Measurements from ENCODE around the gene CUBN.

- no peak for TF ChIP-seq ZNF460 (CRISPR knock-in tag; IDR thresholded peaks at IDR 0.05; ENCODE audit: borderline replicate concordance)
- TF ChIP-seq CTCF (CRISPR knock-in tag; IDR thresholded peaks at IDR 0.05) = no peak
- TF ChIP-seq, protein P1, sequence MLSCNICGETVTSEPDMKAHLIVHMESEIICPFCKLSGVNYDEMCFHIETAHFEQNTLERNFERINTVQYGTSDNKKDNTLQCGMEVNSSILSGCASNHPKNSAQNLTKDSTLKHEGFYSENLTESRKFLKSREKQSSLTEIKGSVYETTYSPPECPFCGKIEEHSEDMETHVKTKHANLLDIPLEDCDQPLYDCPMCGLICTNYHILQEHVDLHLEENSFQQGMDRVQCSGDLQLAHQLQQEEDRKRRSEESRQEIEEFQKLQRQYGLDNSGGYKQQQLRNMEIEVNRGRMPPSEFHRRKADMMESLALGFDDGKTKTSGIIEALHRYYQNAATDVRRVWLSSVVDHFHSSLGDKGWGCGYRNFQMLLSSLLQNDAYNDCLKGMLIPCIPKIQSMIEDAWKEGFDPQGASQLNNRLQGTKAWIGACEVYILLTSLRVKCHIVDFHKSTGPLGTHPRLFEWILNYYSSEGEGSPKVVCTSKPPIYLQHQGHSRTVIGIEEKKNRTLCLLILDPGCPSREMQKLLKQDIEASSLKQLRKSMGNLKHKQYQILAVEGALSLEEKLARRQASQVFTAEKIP (CRISPR knock-in tag; IDR thresholded peaks at IDR 0.05; ENCODE audit: borderline replicate concordance) = no peak
- no peak for TF ChIP-seq PPARG (CRISPR knock-in tag; conservative IDR thresholded peaks at IDR 0.05)
- no peak for TF ChIP-seq NCOA2 (CRISPR knock-in tag; IDR thresholded peaks at IDR 0.05)
- TF ChIP-seq RNF2 (conservative IDR thresholded peaks at IDR 0.05; ENCODE audit: low read depth) = no peak
- TF ChIP-seq SAP130 (CRISPR knock-in tag; IDR thresholded peaks at IDR 0.05; ENCODE audit: low read depth) = no peak
- no peak for TF ChIP-seq ATF3 (CRISPR knock-in tag; IDR thresholded peaks at IDR 0.05)
- no peak for TF ChIP-seq ZKSCAN1 (IDR thresholded peaks at IDR 0.05; ENCODE audit: low read length)
- TF ChIP-seq NFIB (CRISPR knock-in tag; IDR thresholded peaks at IDR 0.05; ENCODE audit: borderline replicate concordance) = no peak
- no peak for TF ChIP-seq CREM (IDR thresholded peaks at IDR 0.05)
- TF ChIP-seq CREM (CRISPR knock-in tag; IDR thresholded peaks at IDR 0.05) = no peak
Observed at GRCh38 chr10:16904049-16904448, 225.6 kb downstream of the CUBN start.
